Osteocyte (in vitro differentiated cells): ENCODE data around the gene GCLM. TPM values are rescaled to one million over a fixed set of nuclear protein-coding genes. Genes with fewer than 3 reads are reported as not detected.

Experiments used
- DNase-seq: peaks from one replicate; pipeline ENCODE4 v3.0.0; 2021; ENCODE audit warnings: mixed read lengths; ENCODE audit not compliant: unreplicated experiment; ENCODE audit errors: extremely low spot score
- H3K27ac Mint-ChIP-seq: one replicate; pipeline ENCODE4 v1.8.0; 2021; ENCODE audit warnings: mild to moderate bottlenecking, mixed read lengths; ENCODE audit not compliant: unreplicated experiment
- H3K27me3 Mint-ChIP-seq: one replicate; pipeline ENCODE4 v1.8.0; 2021; ENCODE audit warnings: mixed read lengths; ENCODE audit not compliant: unreplicated experiment
- H3K36me3 Mint-ChIP-seq: one replicate; pipeline ENCODE4 v1.8.0; 2021; ENCODE audit warnings: mixed read lengths; ENCODE audit not compliant: unreplicated experiment
- H3K4me1 Mint-ChIP-seq: one replicate; pipeline ENCODE4 v1.8.0; 2021; ENCODE audit warnings: mixed read lengths; ENCODE audit not compliant: unreplicated experiment
- H3K4me3 Mint-ChIP-seq: one replicate; pipeline ENCODE4 v1.8.0; 2021; ENCODE audit warnings: mild to moderate bottlenecking, moderate library complexity, mixed read lengths; ENCODE audit not compliant: unreplicated experiment
- H3K9me3 Mint-ChIP-seq: one replicate; pipeline ENCODE4 v1.8.0; 2021; ENCODE audit warnings: mixed read lengths; ENCODE audit not compliant: unreplicated experiment
- CTCF ChIP-seq: fragments of 200-600 bp; sonication (generic); IDR thresholded peaks from 2 replicates; pipeline ENCODE4 v1.5.0; 2021; ENCODE audit warnings: antibody characterized with exemption, mild to moderate bottlenecking, moderate library complexity
- total RNA-seq: library from RNA; stranded (reverse); gene quantifications from 2 replicates; pipeline ENCODE4 v1.2.1, GENCODE V29; 2021

GCLM gene
- total RNA-seq, 1 donor from 2014 or later = 17.5 TPM

GRCh38 chr1:93882269-93882668, 27.0 kb downstream of the GCLM start:
- Mint-ChIP-seq H3K9me3 (no peaks in the 10 kb centered on the region), H3K36me3 (no peaks in the 10 kb centered on the region), H3K4me3 (no peak overlapping the region), H3K27me3 (no peaks in the 10 kb centered on the region), H3K4me1 (peaks cover 17% of the 10 kb centered on the region), H3K27ac (no peak overlapping the region)
- DNase-seq = no peak
- no peak for TF ChIP-seq CTCF

DNA sequence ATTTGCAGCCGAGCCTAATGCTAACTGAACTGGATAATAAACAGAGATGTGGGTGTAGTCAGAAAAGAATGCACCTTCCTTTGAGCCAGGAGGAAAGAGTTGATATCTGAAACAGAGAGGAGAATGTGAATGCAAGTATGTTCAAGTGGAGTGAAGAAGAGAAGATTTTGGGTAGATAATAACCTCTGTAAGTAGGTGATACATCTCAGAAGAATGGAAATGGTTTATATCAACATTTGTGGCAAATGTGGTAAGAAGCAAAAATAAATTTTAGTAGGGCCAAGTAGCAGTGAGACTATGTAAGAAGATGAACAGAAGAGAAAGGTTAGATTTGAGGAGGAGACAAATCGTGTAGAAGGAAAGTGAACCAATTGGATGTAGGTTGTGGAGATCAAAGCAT, 28.5 kb downstream of the GCLM start:
- DNase-seq = no peak
- Mint-ChIP-seq H3K27ac (no peak overlapping the region), H3K4me3 (no peak overlapping the region), H3K9me3 (no peaks in the 10 kb centered on the region), H3K36me3 (peaks cover 11% of the 10 kb centered on the region), H3K27me3 (no peaks in the 10 kb centered on the region), H3K4me1 (peaks cover 28% of the 10 kb centered on the region)
- TF ChIP-seq CTCF = no peak

- peak within 1 kb of the TSS; percentile 86 for H3K4me3 Mint-ChIP-seq
- H3K27ac Mint-ChIP-seq = peak within 1 kb of the TSS; percentile 99
- H3K4me1 Mint-ChIP-seq = peaks cover 28% of the 10 kb centered on the region
- no peaks in the 10 kb centered on the region for H3K27me3 Mint-ChIP-seq
- peaks cover 23% of the 10 kb centered on the region for H3K36me3 Mint-ChIP-seq
- peak; percentile 95 for DNase-seq
- H3K9me3 Mint-ChIP-seq = no peaks in the 10 kb centered on the region
- TF ChIP-seq CTCF = no peak
Measured at GRCh38 chr1:93878889-93879586, 30.2 kb downstream of the GCLM start, which contains the start of gene DNTTIP2. Gene DNTTIP2, minus strand, starts transcription at chr1:93879206. Its CDS starts 58 bp downstream, at chr1:93879148.

- TF ChIP-seq CTCF = no peak
- no peaks in the 10 kb centered on the region for H3K9me3 Mint-ChIP-seq
- no peaks in the 10 kb centered on the region for H3K27me3 Mint-ChIP-seq
- no peak for DNase-seq
- H3K4me3 Mint-ChIP-seq = peak overlapping the region; percentile 86
- peaks cover 26% of the 10 kb centered on the region for H3K36me3 Mint-ChIP-seq
- peak overlapping the region; percentile 99 for H3K27ac Mint-ChIP-seq
- H3K4me1 Mint-ChIP-seq = peaks cover 30% of the 10 kb centered on the region
Measured at GRCh38 chr1:93878501-93878888, 30.7 kb downstream of the GCLM start.

- Mint-ChIP-seq H3K36me3 (peaks cover 26% of the 10 kb centered on the region), H3K4me1 (peaks cover 30% of the 10 kb centered on the region), H3K9me3 (no peaks in the 10 kb centered on the region), H3K27ac (no peak overlapping the region), H3K27me3 (no peaks in the 10 kb centered on the region), H3K4me3 (peak overlapping the region; percentile 86)
- DNase-seq = no peak
- TF ChIP-seq CTCF = no peak
Measured at GRCh38 chr1:93877529-93877928, 31.7 kb downstream of the GCLM start.
